ENCODE measurements around the gene PTCRA. TPM values are rescaled to one million over a fixed set of nuclear protein-coding genes. Genes with fewer than 3 reads are reported as not detected.

The PTCRA gene
- total RNA-seq, 2 donors from 2014 or later = not detected

GRCh38 chr6:42914546-42914945, 1.3 kb upstream of the PTCRA start:
- Histone ChIP-seq H3K27me3 (no peaks in the 10 kb centered on the region), H3K36me3 (replicated peaks in 1 of 2; ENCODE audit: insufficient read depth in 1 of 2, low read depth in 2 of 2) (no peaks in the 10 kb centered on the region), H3K9me3 (no peaks in the 10 kb centered on the region), H3K27ac (no peak overlapping the region), H3K4me3 (no peak overlapping the region), H3K4me1 (peaks cover 9% of the 10 kb centered on the region)
- ATAC-seq (no peak), DNase-seq (no peak)
- 81 to 83% methylated on average over 4 of the region's 4 CpGs for whole genome bisulfite sequencing, 2 donors
- intact Hi-C loops (cut with DNase I) = no loop called here
- no peak for TF ChIP-seq POLR2A (IDR thresholded peaks at IDR 0.05)
- TF ChIP-seq CTCF (IDR thresholded peaks at IDR 0.05) = no peak

- Histone ChIP-seq H3K36me3 (replicated peaks in 1 of 2; ENCODE audit: insufficient read depth in 1 of 2, low read depth in 2 of 2) (no peaks in the 10 kb centered on the region), H3K27me3 (no peaks in the 10 kb centered on the region), H3K4me1 (peaks cover 8% of the 10 kb centered on the region), H3K4me3 (no peak overlapping the region), H3K27ac (no peak overlapping the region), H3K9me3 (no peaks in the 10 kb centered on the region)
- no peak for ATAC-seq
- intact Hi-C loops (cut with DNase I) = no loop called here
- WGBS, 2 donors = 83 to 89% methylated on average over 1 of the region's 1 CpG
- DNase-seq = no peak
- no peak for TF ChIP-seq CTCF (IDR thresholded peaks at IDR 0.05)
- no peak for TF ChIP-seq POLR2A (IDR thresholded peaks at IDR 0.05)
These were observed 435 bp downstream of the PTCRA start for GRCh38 chr6:42916288-42916687.

- Histone ChIP-seq H3K4me3 (no peak overlapping the region), H3K9me3 (no peaks in the 10 kb centered on the region), H3K36me3 (replicated peaks in 1 of 2; ENCODE audit: insufficient read depth in 1 of 2, low read depth in 2 of 2) (no peaks in the 10 kb centered on the region), H3K27me3 (no peaks in the 10 kb centered on the region), H3K27ac (no peak overlapping the region), H3K4me1 (no peaks in the 10 kb centered on the region)
- TF ChIP-seq POLR2A (IDR thresholded peaks at IDR 0.05) (no peak), CTCF (IDR thresholded peaks at IDR 0.05) (no peak)
- WGBS, 2 donors = 59 to 78% methylated on average over 6 of the region's 6 CpGs
- DNase-seq (no peak), ATAC-seq (no peak)
- intact Hi-C loops (cut with DNase I) = no loop called here
These were observed 5.9 kb downstream of the PTCRA start for GRCh38 chr6:42921801-42922200.

- WGBS, 2 donors = 79 to 87% methylated on average over 2 of the region's 2 CpGs
- no peak for DNase-seq
- ATAC-seq = no peak
These were observed 7.8 kb downstream of the PTCRA start for GRCh38 chr6:42923666-42924065.

More at GRCh38 chr6:42923666-42924065, 7.8 kb downstream of the PTCRA start:
- Histone ChIP-seq H3K27ac (no peak overlapping the region), H3K4me1 (peaks cover 9% of the 10 kb centered on the region), H3K4me3 (no peak overlapping the region), H3K9me3 (no peaks in the 10 kb centered on the region), H3K36me3 (replicated peaks in 1 of 2; ENCODE audit: insufficient read depth in 1 of 2, low read depth in 2 of 2) (no peaks in the 10 kb centered on the region), H3K27me3 (no peaks in the 10 kb centered on the region)
- TF ChIP-seq POLR2A (IDR thresholded peaks at IDR 0.05) = no peak
- no peak for TF ChIP-seq CTCF (IDR thresholded peaks at IDR 0.05)
- intact Hi-C loops (cut with DNase I) = no loop called here

Measured in body of pancreas (tissue), 4 donors.